ENCODE data around the gene LITAF. TPM values are rescaled to one million over a fixed set of nuclear protein-coding genes. Genes with fewer than 3 reads are reported as not detected.
"Not testable (repeated sequence)": the region's sequence is repeated elsewhere in the genome, so short reads cannot be mapped to it uniquely, and the experiment has no call there.

LITAF gene
- polyA plus RNA-seq, 2 of the 4 experiments (the other 2 are of a cell fraction), result 197 to 227 TPM

DNA sequence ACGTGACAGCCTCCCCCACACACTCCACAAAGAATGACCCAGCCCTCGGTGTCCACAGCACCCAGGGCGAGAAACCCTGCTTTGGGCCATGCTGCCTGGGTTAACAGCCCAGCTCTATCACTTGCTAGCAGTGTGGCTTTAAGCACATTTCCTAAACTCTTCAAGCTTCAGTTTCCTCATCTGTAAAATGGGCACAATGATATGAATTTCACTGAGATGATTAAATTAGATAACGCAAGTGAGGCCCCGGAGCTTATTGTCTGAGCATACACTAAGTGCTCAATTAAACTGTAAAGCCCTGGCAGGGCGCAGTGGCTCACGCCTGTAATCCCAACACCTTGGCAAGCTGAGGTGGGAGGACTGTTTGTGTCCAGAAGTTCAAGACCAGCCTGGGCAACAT, 79.4 kb downstream of the LITAF start:
- no peaks in the 10 kb centered on the region for H3K9me3 ChIP-seq
- no peak overlapping the region for H3K4me3 ChIP-seq
- TF ChIP-seq, protein P1, sequence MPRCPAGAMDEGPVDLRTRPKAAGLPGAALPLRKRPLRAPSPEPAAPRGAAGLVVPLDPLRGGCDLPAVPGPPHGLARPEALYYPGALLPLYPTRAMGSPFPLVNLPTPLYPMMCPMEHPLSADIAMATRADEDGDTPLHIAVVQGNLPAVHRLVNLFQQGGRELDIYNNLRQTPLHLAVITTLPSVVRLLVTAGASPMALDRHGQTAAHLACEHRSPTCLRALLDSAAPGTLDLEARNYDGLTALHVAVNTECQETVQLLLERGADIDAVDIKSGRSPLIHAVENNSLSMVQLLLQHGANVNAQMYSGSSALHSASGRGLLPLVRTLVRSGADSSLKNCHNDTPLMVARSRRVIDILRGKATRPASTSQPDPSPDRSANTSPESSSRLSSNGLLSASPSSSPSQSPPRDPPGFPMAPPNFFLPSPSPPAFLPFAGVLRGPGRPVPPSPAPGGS (IDR thresholded peaks at IDR 0.05), result no peak
- no peak for TF ChIP-seq HOXB5 (CRISPR knock-in tag; IDR thresholded peaks at IDR 0.05)
- TF ChIP-seq JUNB (IDR thresholded peaks at IDR 0.05), result no peak
- no peak for TF ChIP-seq RARB (CRISPR knock-in tag; IDR thresholded peaks at IDR 0.05)
- DNase-seq (ENCODE audit: low read depth in 1 of 2, low spot score in 1 of 2) (no peak), ATAC-seq (no peak), FAIRE-seq (no peak)
- POLR2A ChIA-PET, result interaction anchor here (1.5 kb wide), 1 partner anchor 10 kb away, joined by 5 read pairs; no protein-coding TSS in a partner anchor
- CTCF ChIA-PET, result interaction anchor here (2.4 kb wide), 1 partner anchor 99 kb away, joined by 8 read pairs; no protein-coding TSS in a partner anchor
- no peak overlapping the region for H3K4me2 ChIP-seq
- no peaks in the 10 kb centered on the region for H3K4me1 ChIP-seq
- WGBS (ENCODE audit: missing lambda C conversion rate), result over 99% methylated on average over 7 of the region's 7 CpGs
- H3K27ac ChIP-seq, result no peak overlapping the region; a peak in 1 of 6 replicates

DNA sequence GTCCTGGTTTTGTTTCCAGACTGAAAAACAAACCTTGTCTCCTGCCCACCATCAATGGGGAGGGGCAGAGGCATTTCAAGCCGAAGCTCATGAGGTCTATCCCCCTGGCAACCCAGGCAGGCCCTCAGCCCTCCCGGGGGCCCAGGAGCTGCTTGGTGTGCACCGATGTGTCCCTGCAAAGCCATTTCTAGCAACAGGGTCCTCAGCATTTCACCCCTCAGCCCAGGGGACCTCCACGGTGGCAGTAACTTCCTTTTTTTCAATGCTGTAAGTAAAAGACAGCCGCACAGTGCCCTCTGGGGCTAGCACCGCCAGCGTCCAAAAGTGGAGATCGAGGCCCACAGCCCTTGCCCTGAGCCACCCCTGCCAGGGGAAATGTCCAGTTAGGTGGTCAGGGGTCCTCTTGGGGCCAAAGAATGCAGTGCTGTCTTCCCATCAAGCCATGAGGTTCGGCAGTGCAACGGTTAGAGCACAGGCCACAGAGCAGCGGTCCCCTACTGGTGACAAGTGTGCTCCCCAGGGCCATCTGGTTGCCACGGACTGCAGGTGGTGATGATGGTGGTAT, 79.9 kb downstream of the LITAF start:
- DNase-seq (ENCODE audit: low read depth in 1 of 2, low spot score in 1 of 2), result no peak
- Histone ChIP-seq H3K9me3 (no peaks in the 10 kb centered on the region), H3K27ac (peak overlapping the region in 1 of 2 experiments; percentile 62; a peak in 3 of 6 replicates), H3K4me3 (no peak overlapping the region), H3K4me2 (no peak overlapping the region), H3K4me1 (no peaks in the 10 kb centered on the region)
- ATAC-seq, result peak in 1 of 2 experiments; percentile 28; a peak in 1 of 6 replicates
- FAIRE-seq, result no peak
- POLR2A ChIA-PET, result interaction anchor here (1.5 kb wide), 1 partner anchor 9 kb away, joined by 5 read pairs; no protein-coding TSS in a partner anchor
- 87% methylated on average over 12 of the region's 12 CpGs for WGBS (ENCODE audit: missing lambda C conversion rate)
- TF ChIP-seq, protein P2, sequence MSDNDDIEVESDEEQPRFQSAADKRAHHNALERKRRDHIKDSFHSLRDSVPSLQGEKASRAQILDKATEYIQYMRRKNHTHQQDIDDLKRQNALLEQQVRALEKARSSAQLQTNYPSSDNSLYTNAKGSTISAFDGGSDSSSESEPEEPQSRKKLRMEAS (IDR thresholded peaks at IDR 0.05), result no peak
- TF ChIP-seq SMC3 (IDR thresholded peaks at IDR 0.05) (no peak), CBX8 (IDR thresholded peaks at IDR 0.05) (no peak), POLR2A (IDR thresholded peaks at IDR 0.05; ENCODE audit: low read length) (no peak), TFCP2L1 (CRISPR knock-in tag; IDR thresholded peaks at IDR 0.05) (no peak), HDAC2 (IDR thresholded peaks at IDR 0.05) (no peak), CBX2 (IDR thresholded peaks at IDR 0.05; ENCODE audit: borderline replicate concordance, low read depth) (no peak), EHF (CRISPR knock-in tag; IDR thresholded peaks at IDR 0.05) (no peak), GATA3 (IDR thresholded peaks at IDR 0.05; ENCODE audit: borderline replicate concordance) (no peak), EHMT2 (IDR thresholded peaks at IDR 0.05; ENCODE audit: low read depth) (no peak), ZNF302 (CRISPR knock-in tag; IDR thresholded peaks at IDR 0.05) (no peak), FOSB (CRISPR knock-in tag; IDR thresholded peaks at IDR 0.05) (no peak), RCOR1 (IDR thresholded peaks at IDR 0.05; ENCODE audit: low read depth, low read length) (no peak), NFE2L2 (conservative IDR thresholded peaks at IDR 0.05; ENCODE audit: low read length) (no peak), TP53 (CRISPR knock-in tag; IDR thresholded peaks at IDR 0.05) (no peak), HEYL (CRISPR knock-in tag; IDR thresholded peaks at IDR 0.05) (no peak)
- TF ChIP-seq, protein P3, sequence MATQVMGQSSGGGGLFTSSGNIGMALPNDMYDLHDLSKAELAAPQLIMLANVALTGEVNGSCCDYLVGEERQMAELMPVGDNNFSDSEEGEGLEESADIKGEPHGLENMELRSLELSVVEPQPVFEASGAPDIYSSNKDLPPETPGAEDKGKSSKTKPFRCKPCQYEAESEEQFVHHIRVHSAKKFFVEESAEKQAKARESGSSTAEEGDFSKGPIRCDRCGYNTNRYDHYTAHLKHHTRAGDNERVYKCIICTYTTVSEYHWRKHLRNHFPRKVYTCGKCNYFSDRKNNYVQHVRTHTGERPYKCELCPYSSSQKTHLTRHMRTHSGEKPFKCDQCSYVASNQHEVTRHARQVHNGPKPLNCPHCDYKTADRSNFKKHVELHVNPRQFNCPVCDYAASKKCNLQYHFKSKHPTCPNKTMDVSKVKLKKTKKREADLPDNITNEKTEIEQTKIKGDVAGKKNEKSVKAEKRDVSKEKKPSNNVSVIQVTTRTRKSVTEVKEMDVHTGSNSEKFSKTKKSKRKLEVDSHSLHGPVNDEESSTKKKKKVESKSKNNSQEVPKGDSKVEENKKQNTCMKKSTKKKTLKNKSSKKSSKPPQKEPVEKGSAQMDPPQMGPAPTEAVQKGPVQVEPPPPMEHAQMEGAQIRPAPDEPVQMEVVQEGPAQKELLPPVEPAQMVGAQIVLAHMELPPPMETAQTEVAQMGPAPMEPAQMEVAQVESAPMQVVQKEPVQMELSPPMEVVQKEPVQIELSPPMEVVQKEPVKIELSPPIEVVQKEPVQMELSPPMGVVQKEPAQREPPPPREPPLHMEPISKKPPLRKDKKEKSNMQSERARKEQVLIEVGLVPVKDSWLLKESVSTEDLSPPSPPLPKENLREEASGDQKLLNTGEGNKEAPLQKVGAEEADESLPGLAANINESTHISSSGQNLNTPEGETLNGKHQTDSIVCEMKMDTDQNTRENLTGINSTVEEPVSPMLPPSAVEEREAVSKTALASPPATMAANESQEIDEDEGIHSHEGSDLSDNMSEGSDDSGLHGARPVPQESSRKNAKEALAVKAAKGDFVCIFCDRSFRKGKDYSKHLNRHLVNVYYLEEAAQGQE (IDR thresholded peaks at IDR 0.05), result no peak
- TF ChIP-seq, protein P4, sequence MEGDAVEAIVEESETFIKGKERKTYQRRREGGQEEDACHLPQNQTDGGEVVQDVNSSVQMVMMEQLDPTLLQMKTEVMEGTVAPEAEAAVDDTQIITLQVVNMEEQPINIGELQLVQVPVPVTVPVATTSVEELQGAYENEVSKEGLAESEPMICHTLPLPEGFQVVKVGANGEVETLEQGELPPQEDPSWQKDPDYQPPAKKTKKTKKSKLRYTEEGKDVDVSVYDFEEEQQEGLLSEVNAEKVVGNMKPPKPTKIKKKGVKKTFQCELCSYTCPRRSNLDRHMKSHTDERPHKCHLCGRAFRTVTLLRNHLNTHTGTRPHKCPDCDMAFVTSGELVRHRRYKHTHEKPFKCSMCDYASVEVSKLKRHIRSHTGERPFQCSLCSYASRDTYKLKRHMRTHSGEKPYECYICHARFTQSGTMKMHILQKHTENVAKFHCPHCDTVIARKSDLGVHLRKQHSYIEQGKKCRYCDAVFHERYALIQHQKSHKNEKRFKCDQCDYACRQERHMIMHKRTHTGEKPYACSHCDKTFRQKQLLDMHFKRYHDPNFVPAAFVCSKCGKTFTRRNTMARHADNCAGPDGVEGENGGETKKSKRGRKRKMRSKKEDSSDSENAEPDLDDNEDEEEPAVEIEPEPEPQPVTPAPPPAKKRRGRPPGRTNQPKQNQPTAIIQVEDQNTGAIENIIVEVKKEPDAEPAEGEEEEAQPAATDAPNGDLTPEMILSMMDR (IDR thresholded peaks at IDR 0.05), result no peak
- TF ChIP-seq, protein P5, sequence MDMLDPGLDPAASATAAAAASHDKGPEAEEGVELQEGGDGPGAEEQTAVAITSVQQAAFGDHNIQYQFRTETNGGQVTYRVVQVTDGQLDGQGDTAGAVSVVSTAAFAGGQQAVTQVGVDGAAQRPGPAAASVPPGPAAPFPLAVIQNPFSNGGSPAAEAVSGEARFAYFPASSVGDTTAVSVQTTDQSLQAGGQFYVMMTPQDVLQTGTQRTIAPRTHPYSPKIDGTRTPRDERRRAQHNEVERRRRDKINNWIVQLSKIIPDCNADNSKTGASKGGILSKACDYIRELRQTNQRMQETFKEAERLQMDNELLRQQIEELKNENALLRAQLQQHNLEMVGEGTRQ (IDR thresholded peaks at IDR 0.05), result no peak
- TF ChIP-seq, protein P6, sequence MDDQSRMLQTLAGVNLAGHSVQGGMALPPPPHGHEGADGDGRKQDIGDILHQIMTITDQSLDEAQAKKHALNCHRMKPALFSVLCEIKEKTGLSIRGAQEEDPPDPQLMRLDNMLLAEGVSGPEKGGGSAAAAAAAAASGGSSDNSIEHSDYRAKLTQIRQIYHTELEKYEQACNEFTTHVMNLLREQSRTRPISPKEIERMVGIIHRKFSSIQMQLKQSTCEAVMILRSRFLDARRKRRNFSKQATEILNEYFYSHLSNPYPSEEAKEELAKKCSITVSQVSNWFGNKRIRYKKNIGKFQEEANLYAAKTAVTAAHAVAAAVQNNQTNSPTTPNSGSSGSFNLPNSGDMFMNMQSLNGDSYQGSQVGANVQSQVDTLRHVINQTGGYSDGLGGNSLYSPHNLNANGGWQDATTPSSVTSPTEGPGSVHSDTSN (IDR thresholded peaks at IDR 0.05), result no peak
- CTCF ChIA-PET, result interaction anchor here (1.0 to 2.4 kb wide), 6 partner anchors 9 to 111 kb away, joined by 3 to 8 read pairs (median 3); no protein-coding TSS in a partner anchor

DNA sequence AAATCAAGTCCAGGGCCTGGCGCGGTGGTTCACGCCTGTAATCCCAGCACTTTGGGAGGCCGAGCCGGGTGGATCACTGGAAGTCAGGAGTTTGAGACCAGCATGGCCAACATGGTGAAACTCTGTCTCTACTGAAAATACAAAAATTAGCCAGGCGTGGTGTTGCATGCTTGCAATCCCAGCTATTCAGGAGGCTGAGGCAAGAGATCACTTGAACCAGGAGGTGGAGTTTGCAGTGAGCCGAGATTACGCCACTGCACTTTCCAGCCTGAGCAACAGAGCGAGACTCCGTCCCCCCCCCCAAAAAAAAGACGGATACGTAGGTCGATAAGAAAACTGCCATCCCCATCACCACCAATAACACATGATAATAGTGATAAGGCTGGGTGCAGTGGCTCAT, 82.5 kb downstream of the LITAF start:
- H3K4me2 ChIP-seq; H3K4me3 ChIP-seq; H3K9me3 ChIP-seq; H3K4me1 ChIP-seq; POLR2A ChIA-PET; ATAC-seq; DNase-seq (ENCODE audit: low read depth in 1 of 2, low spot score in 1 of 2); FAIRE-seq: not testable (repeated sequence)
- CTCF ChIA-PET, result interaction anchor here (0.6 to 4.1 kb wide), 4 partner anchors 21 to 118 kb away, joined by 3 to 14 read pairs (median 4); no protein-coding TSS in a partner anchor
- H3K27ac ChIP-seq, result peak overlapping the region in 1 of 2 experiments; percentile 64; a peak in 3 of 6 replicates
- 94% methylated on average over 13 of the region's 13 CpGs for WGBS (ENCODE audit: missing lambda C conversion rate)

Measured in A549 (cell line).